Ovary (tissue), 3 donors: ENCODE measurements around the gene ABCG8.

Source experiments
- CTCF ChIP-seq, 3 donors: fragments of 450-650 bp in 2 of 3; fragments of 200-600 bp in 1 of 3; IDR thresholded peaks; one replicate each; pipeline versions ENCODE4 v1.5.1 to v1.8.0; 2016 to 2022; ENCODE audit warnings: antibody characterized with exemption in 3 of 3, mild to moderate bottlenecking in 1 of 3
- EP300 ChIP-seq: sonication (generic); formaldehyde crosslinking; IDR thresholded peaks from one replicate; pipeline ENCODE4 v1.6.1; 2017; ENCODE audit warnings: antibody characterized with exemption
- POLR2A ChIP-seq: fragments of 450-650 bp; IDR thresholded peaks from one replicate; pipeline ENCODE4 v1.6.1; 2017; ENCODE audit warnings: antibody characterized with exemption, mild to moderate bottlenecking, moderate library complexity
- donor health status: DM: no; HTN: no; CAD: no.

- TF ChIP-seq CTCF (IDR thresholded peaks at IDR 0.05), result no peak
- TF ChIP-seq POLR2A, result no peak
- no peak for TF ChIP-seq EP300
These were observed 46.4 kb downstream of the ABCG8 start for GRCh38 chr2:43885132-43885632.
